ENCODE measurements around the gene TECTA. TPM values are rescaled to one million over a fixed set of nuclear protein-coding genes. Genes with fewer than 3 reads are reported as not detected.
A peak's percentile ranks its signal among the peaks of the same experiment; 100 is the strongest.

The TECTA gene
- total RNA-seq, 1 donor from 2014 or later: 0.87 TPM

- Histone ChIP-seq H3K27me3 (no peaks in the 10 kb centered on the region), H3K4me3 (no peak overlapping the region), H3K36me3 (no peaks in the 10 kb centered on the region), H3K4me1 (no peaks in the 10 kb centered on the region), H3K27ac (no peak overlapping the region), H3K9me3 (no peaks in the 10 kb centered on the region)
- ATAC-seq (no peak), DNase-seq (no peak)
- no peak for TF ChIP-seq CTCF (IDR thresholded peaks at IDR 0.05)
- intact Hi-C loops (cut with DNase I): no loop called here
Measured at GRCh38 chr11:121141066-121141465, 40.0 kb downstream of the TECTA start.

- Histone ChIP-seq H3K27me3 (no peaks in the 10 kb centered on the region), H3K9me3 (no peaks in the 10 kb centered on the region), H3K27ac (no peak overlapping the region), H3K36me3 (no peaks in the 10 kb centered on the region), H3K4me3 (no peak overlapping the region), H3K4me1 (no peaks in the 10 kb centered on the region)
- ATAC-seq: peak; percentile 24
- DNase-seq: no peak
- TF ChIP-seq CTCF (IDR thresholded peaks at IDR 0.05): no peak
- intact Hi-C loops (cut with DNase I): no loop called here
Measured at GRCh38 chr11:121143921-121144320, 42.9 kb downstream of the TECTA start.

GRCh38 chr11:121144723-121145122, 43.7 kb downstream of the TECTA start:
- DNase-seq (no peak), ATAC-seq (no peak)
- no peak for TF ChIP-seq CTCF (IDR thresholded peaks at IDR 0.05)
- intact Hi-C loops (cut with DNase I): no loop called here
- Histone ChIP-seq H3K27ac (no peak overlapping the region), H3K4me3 (no peak overlapping the region), H3K4me1 (no peaks in the 10 kb centered on the region), H3K9me3 (no peaks in the 10 kb centered on the region), H3K36me3 (no peaks in the 10 kb centered on the region), H3K27me3 (no peaks in the 10 kb centered on the region)

- intact Hi-C loops (cut with DNase I): no loop called here
- H3K36me3 ChIP-seq: no peaks in the 10 kb centered on the region
- H3K4me1 ChIP-seq: no peaks in the 10 kb centered on the region
- no peak overlapping the region for H3K27ac ChIP-seq
- no peak for TF ChIP-seq CTCF (IDR thresholded peaks at IDR 0.05)
- ATAC-seq: no peak
- no peak for DNase-seq
- no peak overlapping the region for H3K4me3 ChIP-seq
- H3K27me3 ChIP-seq: no peaks in the 10 kb centered on the region
- H3K9me3 ChIP-seq: no peaks in the 10 kb centered on the region
Measured at GRCh38 chr11:121145826-121146225, 44.8 kb downstream of the TECTA start.

GRCh38 chr11:121149116-121149515, 48.1 kb downstream of the TECTA start:
- Histone ChIP-seq H3K27me3 (no peaks in the 10 kb centered on the region), H3K4me3 (no peak overlapping the region), H3K4me1 (no peaks in the 10 kb centered on the region), H3K27ac (no peak overlapping the region), H3K36me3 (no peaks in the 10 kb centered on the region), H3K9me3 (no peaks in the 10 kb centered on the region)
- no peak for ATAC-seq
- no peak for TF ChIP-seq CTCF (IDR thresholded peaks at IDR 0.05)
- DNase-seq: no peak
- intact Hi-C loops (cut with DNase I): no loop called here

GRCh38 chr11:121151207-121151688, 50.2 kb downstream of the TECTA start:
- Histone ChIP-seq H3K27ac (no peak overlapping the region), H3K9me3 (no peaks in the 10 kb centered on the region), H3K36me3 (no peaks in the 10 kb centered on the region), H3K27me3 (no peaks in the 10 kb centered on the region), H3K4me1 (no peaks in the 10 kb centered on the region), H3K4me3 (no peak overlapping the region)
- DNase-seq: no peak
- intact Hi-C loops (cut with DNase I): no loop called here
- no peak for TF ChIP-seq CTCF (IDR thresholded peaks at IDR 0.05)
- no peak for ATAC-seq

All from upper lobe of right lung (tissue), 1 donor.